HG02973 (cell line): ENCODE results near the gene SMC1B.
"Not testable (repeated sequence)": the region's sequence is repeated elsewhere in the genome, so short reads cannot be mapped to it uniquely, and the experiment has no call there.

Experiments used
- ATAC-seq: cut with Tn5 transposase; IDR thresholded peaks from one replicate; pipeline ENCODE4 v1.9.1; 2021; ENCODE audit warnings: moderate library complexity; ENCODE audit not compliant: unreplicated experiment

SMC1B gene, protein sequence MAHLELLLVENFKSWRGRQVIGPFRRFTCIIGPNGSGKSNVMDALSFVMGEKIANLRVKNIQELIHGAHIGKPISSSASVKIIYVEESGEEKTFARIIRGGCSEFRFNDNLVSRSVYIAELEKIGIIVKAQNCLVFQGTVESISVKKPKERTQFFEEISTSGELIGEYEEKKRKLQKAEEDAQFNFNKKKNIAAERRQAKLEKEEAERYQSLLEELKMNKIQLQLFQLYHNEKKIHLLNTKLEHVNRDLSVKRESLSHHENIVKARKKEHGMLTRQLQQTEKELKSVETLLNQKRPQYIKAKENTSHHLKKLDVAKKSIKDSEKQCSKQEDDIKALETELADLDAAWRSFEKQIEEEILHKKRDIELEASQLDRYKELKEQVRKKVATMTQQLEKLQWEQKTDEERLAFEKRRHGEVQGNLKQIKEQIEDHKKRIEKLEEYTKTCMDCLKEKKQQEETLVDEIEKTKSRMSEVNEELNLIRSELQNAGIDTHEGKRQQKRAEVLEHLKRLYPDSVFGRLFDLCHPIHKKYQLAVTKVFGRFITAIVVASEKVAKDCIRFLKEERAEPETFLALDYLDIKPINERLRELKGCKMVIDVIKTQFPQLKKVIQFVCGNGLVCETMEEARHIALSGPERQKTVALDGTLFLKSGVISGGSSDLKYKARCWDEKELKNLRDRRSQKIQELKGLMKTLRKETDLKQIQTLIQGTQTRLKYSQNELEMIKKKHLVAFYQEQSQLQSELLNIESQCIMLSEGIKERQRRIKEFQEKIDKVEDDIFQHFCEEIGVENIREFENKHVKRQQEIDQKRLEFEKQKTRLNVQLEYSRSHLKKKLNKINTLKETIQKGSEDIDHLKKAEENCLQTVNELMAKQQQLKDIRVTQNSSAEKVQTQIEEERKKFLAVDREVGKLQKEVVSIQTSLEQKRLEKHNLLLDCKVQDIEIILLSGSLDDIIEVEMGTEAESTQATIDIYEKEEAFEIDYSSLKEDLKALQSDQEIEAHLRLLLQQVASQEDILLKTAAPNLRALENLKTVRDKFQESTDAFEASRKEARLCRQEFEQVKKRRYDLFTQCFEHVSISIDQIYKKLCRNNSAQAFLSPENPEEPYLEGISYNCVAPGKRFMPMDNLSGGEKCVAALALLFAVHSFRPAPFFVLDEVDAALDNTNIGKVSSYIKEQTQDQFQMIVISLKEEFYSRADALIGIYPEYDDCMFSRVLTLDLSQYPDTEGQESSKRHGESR

DNA sequence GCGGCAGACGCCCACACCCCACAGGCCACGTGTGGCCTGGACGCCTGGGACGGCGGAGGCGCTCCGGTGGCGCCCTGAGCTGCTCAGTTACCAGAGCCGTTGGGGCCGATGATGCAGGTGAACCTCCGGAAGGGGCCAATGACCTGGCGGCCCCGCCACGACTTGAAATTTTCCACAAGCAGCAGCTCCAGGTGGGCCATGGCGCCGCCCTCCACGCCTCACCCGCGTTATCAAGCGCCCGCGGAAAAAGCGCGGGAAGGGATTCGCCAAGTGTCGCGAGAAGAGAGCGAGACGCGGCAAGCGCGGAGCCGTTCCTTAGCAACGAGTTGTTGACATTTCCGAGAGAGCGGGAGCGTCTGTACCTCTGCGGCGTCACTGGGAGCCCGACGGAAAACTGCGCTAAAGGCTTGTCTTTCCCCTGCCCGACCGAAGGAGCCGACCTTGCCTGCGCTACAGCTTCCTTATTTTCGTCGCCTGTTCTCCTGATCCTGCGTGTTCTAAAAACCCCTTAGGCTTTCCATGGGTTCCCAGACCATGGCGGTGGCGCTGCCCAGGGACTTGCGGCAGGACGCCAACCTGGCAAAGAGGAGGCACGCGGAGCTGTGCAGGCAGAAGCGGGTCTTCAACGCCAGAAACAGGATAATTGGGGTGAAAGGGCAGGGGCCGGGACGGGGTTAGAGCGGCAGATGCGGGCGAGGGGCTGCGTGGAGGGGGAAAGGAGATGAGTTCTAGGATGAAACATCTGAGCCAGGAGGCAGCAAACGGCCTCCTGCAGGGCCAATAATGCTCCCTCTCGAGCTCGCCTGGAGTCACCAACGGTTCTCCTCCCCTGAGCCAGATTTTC is at the start of gene SMC1B, which contains the start of gene RIBC2:
Gene SMC1B, minus strand, starts transcription at position 232 of the 844 bp plus-strand sequence. Its CDS starts 32 bp downstream, at position 200.
Gene RIBC2, plus strand, starts transcription at position 326 of the 844 bp plus-strand sequence. Its CDS starts 194 bp downstream, at position 520.
- no peak for ATAC-seq

DNA sequence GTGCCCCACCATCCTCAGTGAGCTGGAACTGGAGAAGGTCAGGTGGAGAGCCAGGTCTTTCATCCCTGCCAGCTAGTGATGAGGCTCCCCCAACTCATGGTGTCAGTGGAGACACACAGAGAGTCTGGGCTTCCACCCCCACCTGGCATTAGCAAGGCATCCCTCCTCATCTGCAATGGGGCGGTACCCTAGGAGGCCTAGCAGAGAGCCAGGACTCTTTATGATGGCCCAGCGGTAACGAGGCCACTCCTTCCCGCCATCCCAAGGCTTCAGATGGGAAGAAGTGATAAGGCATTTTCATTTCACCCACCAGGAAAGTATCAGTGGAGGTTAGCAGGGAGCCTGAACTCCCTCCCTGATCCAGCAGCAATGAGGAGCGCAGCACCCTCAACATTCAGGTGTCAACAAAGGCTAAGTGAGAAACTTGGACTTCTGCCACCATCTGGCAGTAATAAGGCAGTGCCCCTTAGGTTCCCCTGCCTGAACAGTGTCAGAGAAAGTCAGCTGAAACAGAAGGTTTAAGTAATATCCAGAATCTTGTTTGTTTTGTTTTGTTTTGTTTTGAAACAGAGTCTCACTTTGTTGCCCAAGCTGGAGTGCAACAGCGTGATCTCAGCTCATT is 48.7 kb upstream of the SMC1B start:
- no peak for ATAC-seq

DNA sequence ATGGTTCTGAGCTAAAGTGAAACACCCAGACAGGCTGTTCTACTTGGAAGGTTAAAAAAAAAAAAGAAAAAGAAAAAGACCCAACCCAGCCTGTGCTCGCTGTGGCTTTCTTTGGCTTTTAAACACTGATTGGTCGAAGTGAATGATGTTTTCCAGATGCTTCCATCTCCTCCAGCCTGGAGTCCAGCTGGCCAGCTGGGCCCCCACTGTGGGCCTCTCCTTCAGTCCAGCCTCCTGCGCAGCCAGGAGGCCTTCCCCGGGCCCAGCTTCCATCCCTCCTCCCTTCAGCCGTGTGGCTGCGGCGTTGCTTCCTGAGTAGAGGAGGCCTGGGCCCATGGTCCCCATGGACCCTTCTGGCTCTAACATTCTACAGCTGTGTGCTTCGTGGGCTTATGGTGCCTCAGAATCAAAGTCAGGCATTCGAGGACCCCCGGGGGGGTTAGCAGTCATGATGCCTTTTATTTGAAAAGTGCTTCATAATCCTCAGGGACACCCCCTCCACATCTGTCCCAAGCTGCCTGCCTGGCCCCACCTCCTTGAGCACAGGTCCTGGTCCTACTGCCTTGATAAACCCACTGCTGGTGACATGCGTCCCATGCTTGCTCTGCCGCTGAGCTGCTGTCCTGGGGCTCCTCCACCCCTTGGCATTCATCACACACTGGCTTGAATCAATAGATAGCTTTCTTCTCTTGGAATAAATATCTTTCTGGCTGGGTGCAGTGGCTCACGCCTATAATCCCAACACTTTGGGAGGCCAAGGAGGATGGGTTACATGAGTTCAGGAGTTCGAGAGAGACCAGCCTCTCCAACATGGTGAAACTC is 47.1 kb upstream of the SMC1B start:
- ATAC-seq = no peak

DNA sequence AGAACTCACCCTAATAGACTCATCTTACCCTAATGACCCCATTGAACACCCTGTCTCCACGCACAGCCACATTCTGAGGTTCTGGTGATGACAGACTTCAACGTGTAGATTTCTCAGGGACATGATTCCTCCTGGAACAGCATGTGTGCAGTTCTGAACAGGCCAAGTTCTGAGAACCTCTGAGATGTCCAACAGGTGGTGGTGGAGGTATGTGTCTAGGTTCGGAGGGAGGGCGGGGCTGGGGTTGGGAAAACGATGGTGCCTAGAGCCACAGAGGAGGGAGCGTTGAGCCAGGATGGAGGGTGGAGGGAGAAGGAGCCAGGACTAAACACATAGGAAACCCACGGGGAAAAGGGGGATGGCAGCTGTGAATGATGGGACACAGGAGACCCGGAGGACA is 45.8 kb upstream of the SMC1B start:
- no peak for ATAC-seq

DNA sequence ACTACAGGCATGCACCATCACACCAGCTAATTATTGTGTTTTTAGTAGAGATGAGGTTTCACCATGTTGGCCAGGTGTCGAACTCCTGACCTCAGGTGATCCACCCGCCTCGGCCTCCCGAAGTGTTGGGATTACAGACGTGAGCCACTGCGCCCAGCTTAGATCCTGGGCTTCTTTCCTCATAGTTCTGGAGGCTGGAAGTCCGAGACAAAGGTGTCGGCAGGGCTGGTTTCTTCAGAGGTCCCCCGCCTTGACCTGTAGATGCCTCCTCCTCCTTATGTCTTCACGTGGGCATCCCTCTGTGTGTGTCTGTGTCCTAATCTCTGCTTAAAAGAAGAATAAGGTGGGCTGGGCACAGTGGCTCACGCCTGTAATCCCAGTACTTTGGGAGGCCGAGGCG is 45.1 kb upstream of the SMC1B start:
- no peak for ATAC-seq

DNA sequence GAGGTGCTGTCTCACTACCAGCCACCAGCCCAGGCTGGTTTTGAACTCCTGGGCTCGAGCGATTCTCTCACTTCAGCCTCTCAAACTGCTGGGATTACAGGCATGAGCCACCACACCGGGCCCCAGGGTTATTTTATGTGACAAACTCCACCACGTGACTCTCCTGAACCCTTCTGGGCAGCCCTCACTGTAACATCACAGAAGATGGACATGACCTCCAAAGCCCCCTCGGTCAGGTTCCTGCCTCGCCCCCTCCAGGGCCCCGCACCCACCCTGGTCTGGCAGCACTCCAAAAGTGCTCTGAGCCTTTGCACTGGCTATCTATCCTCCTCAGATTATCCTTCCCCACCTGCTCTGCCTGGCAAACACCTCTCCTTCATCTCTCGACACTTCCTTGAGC is 43.4 kb upstream of the SMC1B start:
- ATAC-seq = no peak

DNA sequence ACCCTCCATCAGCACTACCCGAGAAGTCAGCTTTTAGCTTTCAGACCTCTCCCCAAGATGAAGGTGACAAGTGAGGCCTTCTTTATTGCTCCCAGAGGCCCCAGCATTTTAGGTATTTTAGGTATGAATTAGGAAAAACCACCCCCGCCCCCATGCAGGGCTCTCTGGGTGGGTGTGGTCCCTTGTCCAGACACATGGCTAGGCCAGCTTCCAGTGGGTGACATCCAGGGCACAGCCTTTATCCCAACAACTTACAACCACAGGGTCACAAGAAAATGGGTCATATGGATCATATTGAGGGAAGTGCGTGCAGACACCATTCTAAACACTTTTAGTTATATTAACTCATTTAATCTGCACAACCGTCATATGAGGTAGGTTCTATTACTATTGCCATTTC is 42.2 kb upstream of the SMC1B start:
- ATAC-seq = no peak

DNA sequence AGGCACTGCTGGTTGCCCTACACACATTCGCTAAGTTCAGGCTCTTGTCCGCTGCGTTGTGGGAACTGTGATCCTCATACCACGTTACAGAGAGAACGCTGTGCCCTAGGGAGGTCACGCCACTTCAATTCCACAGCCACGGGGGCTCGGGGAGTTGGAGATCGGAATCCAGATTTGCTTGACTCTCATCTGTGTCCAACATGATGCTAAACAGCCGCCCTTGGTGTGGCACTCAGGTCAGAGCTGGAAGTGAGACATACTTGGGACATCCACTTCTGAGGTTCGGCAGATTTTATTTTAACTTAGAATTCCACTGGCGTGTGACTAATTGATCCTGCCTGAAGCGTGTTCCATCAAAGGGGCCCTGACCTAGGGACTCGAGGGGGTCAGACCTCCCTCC is 41.8 kb upstream of the SMC1B start:
- ATAC-seq = no peak

DNA sequence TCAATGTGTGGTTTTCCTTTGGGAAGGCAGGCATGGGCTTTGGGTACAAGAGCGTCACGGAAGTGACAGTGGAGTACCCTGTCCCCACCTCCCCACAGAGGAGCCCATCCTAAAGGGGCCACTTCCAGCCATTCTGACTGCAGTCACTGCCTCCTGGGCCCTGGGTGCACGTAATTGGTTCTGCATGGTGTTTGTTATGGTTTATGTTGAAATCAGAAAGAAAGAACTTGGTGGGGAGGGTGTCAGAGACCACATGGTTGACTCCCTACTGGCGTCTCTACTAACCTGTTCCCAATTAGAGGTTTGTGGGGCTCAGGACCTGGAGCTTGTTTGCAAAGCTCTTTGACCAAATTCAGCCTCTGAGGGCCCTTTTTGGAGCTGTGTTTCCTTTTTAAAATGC is 40.9 kb upstream of the SMC1B start:
- ATAC-seq = no peak

DNA sequence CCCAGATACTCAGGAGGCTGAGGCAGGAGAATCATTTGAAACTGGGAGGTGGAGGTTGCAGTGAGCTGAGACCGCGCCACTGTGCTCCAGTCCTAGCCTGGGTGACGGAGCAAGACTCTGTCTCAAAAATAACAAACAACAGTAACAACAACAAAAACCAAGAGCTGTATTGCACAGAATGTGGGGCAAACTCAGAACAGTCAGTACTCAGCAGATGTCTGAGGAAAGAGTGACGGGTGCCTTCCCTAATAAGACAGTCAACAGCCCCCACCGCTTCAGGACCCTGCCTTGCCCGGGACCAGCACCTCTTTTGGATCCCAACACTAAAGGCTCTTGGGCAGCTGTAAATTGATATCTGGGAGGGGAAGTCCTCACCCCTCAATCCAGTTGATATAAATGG is 40.4 kb upstream of the SMC1B start:
- no peak for ATAC-seq

DNA sequence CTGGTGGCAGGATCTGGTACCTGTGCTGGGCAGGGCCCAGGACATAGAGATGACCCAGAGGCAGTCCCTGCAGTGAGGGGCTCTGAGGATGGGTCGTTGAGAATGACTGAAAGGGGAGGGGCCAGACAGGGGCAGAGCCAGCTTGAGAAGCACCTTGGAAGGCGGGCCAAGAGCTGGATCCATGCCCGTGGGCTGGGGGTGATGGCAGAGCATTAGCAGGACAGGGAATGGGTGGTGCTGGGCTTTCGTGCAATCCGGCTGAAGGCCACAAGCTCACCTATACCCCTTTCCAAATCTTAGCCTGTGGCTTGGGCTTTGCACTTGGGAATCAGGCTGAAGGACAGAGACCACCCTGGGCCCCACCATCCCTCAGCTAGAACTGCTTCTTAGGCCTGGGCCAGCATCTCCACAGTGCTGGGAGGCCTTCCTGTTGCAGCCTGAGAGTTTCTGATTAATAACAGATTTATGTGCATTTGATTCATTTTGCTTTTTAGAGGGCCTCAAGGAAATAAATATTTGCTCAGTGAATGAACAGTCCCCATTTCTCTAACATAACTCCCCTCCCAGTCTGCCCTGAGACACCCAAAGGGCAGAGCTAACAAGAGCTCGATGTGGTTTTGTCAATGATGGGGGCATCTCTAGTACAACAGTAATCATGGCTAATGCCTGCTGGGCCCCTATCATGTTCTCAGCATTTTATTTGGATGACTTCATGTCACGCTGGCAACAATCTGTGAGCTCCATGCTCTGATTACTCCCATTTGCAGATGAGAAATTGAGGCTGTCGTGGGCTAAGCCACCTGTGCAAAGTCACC is 39.4 kb upstream of the SMC1B start:
- no peak for ATAC-seq

DNA sequence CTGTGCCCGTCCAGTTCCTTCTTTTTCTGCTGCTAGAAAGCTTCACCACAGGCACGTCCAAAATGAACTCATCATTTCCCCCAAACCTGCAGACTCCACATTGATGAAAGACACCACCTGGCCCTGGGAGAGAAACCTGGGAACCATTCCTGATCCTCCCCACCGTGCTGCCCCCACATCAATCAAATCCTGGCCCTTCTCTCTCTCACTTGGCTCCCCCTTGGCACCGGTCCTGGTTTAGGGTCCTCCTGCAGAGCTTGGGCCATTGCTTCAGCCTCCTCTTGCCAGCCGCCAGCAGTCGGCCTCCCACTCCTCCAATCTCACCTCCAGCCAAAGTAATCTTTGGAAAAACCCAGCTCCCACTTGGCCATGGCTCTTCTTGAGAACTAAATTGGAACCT is 38.6 kb upstream of the SMC1B start:
- no peak for ATAC-seq

DNA sequence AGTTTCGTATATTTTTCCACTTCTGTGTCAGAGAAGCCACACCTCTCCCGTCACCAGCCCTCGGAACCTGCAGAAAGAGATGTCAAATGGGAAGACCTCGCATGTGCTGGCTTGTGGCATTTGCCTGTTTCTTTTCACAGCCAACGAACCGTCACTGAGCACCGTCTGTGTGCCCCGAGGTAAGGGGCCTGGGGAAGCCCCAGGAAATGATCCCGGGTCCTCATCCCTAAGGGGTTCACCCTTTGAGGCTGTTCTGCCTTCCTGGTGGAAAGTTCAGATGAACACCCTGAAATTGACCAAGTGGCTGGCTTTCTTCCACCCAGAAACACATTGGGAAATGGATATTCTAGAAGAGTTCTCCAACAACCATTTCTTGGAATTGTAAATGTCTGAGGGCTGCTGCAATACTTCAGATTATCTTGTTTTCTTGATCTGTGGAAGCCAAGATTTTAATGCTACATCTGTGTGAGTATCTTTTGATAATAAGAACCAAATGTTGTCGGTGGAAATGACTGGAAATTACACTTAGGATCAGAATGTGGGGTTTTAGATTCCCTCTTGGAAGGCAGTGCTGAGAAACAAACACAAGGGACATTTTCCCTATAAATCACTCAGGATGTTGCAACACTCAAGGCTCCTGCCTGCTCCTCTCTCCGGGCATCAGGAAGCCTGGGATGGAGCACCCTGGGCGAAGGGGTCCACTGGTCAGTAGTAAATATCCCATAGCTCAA is 37.7 kb upstream of the SMC1B start:
- no peak for ATAC-seq

DNA sequence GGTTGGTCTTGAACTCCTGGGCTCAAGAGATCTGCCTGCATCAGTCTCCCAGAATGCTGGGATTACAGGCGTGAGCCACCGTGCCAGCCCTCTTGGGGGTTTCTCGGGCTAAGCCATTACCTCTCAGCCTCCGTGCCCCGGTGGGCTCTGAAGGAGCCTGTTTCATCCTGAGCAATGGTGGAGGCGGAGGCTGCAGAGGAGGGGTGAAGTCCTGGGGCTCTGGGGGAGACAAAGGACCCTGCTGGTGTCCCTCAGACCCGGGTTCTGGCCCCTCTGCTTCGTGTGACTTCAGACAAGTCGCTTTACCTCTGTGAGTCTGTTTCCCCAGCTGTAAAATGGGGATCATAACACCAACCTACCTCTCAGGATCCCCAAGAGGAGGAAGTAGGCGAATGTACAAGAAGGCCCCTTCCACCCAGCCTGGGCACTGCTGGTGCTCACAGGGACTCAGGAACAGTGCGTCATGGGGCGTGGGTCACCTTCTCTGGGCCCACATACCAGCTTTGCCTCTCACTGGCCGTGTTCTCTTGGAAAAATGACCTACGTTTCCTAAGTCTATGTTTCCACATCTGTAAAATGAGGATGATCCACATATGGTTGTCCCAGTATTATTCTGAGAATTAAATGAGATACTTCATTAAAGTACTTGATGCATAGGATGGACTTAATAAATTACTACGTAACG is 36.8 kb upstream of the SMC1B start:
- ATAC-seq = no peak

DNA sequence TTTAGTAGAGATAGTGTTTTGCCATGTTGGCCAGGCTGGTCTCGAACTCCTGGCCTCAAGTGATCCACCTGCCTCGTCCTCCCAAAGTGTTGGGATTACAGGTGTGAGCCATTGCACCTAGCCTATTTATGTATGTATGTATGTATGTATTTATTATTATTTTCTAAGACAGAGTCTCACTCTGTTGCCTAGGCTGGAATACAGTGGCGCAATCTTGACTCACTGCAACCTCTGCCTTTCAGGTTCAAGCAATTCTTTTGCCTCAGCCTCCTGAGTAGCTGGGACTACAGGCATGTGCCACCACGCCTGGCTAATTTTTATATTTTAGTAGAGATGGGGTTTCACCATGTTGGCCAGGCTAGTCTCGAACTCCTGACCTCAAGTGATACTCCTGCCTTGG is 36.0 kb upstream of the SMC1B start:
- not testable (repeated sequence) for ATAC-seq

DNA sequence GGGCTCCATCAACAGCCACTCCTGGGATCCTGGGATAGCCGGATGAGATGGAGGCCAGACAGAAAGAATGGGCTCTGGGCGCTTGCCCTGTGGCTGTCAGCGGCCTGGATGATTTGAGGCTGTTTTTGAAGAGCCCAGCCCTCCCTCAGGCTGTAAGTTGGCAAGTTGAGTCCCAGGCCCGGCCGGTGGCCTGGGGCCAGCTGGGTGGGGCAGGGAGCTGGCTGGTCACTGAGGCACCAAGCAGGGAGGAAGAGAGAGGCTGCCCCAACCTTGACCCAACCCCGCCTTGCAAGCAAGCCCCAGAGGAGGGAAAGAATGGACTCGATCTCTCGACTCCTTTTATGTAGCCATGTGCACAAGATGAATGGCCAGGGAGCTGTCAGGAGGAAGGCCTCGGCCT is 35.0 kb upstream of the SMC1B start:
- no peak for ATAC-seq

DNA sequence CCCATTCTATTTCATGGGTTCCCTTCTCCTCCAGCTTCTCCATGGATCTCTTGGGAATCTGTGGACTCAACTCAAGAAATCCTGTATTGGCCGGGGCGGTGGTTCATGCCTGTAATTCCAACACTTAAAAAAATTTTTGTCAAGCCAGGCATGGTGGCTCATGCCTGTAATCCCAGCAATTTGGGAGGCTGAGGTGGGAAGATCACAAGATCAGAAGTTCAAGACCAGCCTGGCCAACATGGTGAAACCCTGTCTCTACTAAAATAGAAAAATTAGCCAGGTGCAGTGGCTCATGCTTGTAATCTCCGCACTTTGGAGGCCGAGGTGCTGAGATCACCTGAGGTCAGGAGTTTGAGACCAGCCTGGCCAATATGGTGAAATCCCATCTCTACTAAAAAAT is 34.2 kb upstream of the SMC1B start:
- ATAC-seq = not testable (repeated sequence)
